Activated naive CD4-positive, alpha-beta T cell treated with anti-CD3 and anti-CD28 coated beads, Interleukin-2, amount 50 U/mL, for 16 hours (primary cell): ENCODE measurements around the gene ZNF641.
"Not testable (repeated sequence)": the region's sequence is repeated elsewhere in the genome, so short reads cannot be mapped to it uniquely, and the experiment has no call there.

Experiments
- DNase-seq: peaks from one replicate; pipeline ENCODE4 v3.0.0-alpha.2; 2020

The ZNF641 gene

DNA sequence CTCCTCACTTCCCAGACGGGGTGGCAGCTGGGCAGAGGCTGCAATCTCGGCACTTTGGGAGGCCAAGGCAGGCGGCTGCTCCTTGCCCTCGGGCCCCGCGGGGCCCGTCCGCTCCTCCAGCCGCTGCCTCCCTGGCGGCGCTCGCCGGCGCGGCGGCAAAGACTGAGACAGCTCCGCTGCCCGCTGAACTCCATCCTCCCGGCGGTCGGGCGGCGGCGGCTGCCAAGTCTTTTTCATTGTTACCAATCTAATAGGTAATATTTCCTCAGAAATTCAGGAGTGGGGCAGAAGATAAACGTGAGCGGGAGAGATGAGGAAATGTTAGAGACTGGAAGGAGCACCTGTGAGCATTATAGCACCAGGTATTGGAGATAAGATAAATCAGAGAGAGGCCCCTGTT, 17.0 kb downstream of the ZNF641 start:
- DNase-seq = not testable (repeated sequence)

DNA sequence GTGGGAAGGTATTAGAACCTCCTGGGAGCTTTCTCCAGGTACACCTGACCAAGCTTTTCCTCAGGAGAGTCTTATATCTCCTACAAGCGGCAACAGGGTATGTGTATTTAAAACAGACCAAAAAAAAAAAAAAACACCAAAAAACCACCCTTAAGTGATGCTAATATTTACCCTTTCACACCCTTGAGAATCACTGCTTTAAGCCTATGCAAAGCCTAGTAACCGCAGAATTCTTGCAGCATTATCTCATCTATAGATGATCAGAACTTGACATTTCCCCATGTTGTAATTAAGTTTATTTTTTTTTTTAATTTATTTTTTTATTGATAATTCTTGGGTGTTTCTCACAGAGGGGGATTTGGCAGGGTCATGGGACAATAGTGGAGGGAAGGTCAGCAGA, 19.3 kb downstream of the ZNF641 start:
- DNase-seq = no peak

GRCh38 chr12:48329199-48329939, 21.4 kb downstream of the ZNF641 start:
- no peak for DNase-seq

GRCh38 chr12:48316491-48316890, 34.2 kb downstream of the ZNF641 start:
- DNase-seq = no peak

DNA sequence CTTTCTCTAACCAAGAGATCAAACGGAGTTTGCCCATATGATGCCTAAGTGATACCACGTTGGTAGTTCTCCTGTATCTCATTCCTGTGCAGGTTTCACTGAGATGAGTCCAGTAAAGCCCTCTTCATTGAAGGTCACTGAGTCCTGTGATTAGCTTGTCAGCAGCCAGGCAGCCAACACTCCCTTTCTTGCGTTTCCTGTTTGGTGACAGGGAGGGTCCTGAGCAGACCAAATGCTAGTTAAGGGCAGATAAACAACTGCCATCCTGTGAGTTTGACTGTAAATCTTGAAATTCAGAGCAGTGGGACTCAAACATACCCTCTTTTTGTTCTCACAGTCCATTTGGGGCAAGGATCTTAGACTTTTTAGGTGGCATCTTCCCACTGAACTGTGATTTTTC, 39.4 kb downstream of the ZNF641 start:
- DNase-seq = no peak

DNA sequence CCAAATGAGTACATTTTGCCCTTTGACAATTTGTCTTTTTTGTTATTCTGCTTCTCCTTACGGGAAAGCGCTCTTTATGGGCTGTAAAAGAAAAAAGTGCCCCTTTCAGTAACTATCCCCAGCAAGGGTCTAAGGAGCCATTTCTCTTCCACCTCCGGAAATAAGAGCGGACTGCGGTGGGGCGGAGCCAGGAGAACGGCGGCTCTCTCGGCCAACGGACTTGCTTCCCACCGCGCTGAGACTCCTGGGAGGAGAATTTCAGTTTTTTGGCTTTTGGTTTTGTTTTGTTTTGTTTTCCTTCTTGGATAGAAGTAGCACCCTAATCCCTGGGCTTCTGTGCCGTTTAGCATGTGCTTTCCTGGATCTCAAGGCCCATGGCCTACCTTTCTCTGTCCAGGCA, 43.5 kb downstream of the ZNF641 start:
- DNase-seq = no peak

DNA sequence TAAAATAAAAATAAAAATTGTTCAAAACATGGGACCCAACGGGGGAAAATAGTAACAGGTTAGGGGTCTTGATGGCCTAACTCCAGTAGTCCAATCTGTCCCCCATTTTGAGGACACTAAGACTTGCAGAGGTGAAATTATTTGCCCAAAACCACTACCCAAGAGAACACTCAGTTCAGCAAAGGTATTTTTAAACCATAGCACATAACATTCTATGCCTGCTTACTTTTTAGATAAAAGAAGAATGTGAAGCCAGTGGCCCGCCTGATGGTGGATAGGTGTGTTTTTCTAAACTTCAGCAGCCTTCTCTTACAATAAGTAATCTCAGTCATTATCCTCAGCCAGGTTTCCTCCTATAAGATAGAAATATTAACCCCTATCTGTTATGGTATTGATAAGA, 45.5 kb downstream of the ZNF641 start:
- no peak for DNase-seq

DNA sequence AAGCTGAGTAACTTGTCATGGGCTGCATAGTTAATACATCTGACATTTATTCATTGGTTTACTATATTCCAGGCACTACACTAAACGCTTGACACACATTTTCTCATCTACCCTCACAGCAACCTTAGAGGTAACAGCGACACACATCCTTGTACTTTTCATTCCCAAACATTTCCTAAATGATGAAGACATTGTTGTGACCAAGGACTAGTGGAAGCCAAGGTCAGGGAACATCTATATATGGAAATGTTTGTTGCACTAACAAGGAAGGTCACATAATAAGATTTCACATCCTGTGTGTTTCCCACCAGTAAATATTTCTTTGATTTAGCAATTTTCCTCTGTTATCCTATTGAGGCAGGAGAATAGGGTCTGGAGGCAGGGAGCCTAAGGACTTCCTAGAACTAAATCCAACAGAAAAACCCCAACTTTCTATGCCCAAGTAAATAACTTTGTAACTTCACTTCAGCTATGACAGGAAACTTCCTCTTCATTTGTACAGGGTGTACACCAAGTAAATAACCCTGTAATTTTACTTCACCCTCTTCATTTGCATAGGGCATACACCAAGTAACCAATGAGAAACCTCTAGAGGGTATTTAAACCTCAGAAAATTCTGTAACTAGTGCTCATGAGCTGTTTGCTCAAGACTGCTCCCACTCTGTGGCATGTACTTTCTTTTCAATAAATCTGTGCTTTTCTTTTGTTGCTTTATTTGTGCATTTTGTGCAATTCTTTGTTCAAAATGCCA, 48.4 kb downstream of the ZNF641 start:
- DNase-seq = no peak

DNA sequence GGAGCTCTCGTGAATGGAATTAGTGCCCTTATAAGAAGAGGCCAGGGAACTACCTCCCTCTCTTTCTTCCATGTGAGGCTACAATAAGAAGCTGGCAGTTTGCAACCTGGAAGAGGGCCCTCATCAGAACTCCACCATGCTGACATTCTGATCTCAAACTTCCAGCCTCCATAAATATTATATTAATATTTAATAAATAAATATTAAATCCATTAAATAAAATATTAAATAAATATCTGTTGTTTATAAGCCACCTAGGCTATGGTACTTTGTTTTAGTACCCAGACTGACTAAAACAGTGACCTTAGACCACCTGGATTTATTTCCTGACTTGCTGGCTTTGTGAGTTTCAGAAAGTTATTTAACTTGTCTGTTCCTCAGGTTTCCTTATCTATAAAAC, 49.9 kb downstream of the ZNF641 start:
- DNase-seq = no peak

DNA sequence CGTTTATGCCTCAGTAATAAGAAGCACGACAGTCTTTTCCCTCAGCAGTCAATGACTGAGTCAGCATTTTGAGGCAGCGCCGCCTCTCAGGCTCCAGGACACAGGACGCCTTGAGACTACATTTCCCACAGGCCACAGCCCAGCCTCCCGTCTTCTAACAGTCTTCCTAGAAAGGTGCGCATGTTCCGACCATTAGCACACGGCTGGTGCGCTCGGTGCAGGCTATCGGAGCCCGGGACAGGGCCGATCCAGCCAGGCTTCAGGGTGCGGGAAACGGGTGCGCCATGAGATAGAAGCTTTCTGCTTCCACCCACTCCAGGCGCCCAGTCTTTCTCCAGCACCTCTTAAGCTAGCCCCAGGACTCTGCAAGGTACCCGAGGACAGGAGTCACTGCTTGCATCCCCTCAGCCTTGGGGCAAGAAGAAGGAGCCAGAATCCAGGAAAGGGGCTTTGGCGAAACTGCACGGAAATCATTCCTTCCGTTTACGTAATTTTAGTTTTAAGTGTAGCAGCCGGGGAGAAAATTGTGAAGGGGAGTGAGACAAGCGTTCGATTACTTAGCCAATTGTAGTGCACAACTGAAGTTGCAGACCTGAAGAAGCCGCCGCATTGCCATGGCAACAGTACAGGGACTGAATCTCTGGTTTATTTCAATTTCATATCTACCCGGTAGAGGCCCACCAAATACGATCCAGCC, 54.0 kb downstream of the ZNF641 start:
- DNase-seq = peak; percentile 63

GRCh38 chr12:48292040-48292439, 58.7 kb downstream of the ZNF641 start:
- no peak for DNase-seq

DNA sequence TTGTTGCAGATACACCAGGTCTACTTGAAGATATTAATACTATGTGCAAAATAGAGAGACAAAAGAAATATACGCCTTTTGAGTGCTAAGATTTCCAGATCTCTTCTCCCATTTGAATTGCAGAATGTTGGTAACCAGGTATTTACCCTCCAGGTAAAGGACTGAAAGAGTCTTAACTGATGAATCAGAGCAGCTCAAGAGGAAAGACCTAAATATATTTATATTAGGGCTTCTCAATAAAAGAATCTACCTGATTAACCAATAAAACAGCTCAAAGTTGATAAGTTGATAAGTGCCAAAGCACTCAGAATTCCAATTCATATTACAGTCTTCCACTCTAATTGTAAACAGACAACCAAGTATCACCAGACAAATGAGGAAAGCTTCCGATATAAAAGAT, 59.2 kb downstream of the ZNF641 start:
- DNase-seq = no peak

DNA sequence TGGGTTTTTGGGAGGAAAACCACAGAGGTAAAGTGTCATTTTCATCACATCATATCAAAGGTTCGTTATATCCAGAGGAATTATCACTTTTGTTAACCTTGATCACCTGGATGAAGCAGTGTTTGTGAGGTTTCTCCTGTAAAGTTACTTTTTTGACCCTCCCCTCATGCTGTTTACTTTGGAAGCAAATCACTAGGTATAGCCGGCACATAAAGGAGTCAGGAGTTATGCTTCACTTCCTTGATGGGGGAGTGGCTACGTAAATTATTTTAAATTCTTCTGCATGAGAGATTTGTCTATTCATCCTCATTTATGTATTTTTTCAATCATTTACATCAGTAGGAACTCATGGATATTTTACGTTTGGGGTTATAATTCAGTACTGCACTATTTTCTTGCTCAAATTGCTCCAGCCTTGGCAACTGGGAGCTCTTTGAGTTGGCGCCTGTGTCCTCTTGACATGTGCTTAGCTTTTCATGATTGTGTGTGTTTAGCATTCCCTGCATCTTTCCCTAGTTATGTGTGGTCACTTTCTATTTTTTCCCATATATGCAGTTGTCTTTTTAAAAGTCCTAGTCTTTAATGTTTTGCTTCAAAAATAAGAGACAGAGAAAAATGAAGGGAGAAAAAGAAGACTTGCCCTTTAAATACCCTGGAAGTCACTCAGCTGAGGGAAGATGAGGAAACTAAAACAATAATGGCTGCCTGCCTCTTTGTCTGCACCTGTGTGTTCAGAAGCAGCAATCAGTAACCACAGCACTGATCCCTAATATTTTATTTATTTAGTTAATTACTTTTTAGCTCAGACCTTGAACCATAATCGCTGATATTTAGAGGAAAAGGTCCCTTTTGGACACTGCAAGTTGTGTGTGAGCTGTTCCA, 62.1 kb downstream of the ZNF641 start:
- DNase-seq = no peak
